IMR-90 (cell line): ENCODE measurements around the gene PRPF40B.

ENCODE experiments used
- CEBPB ChIP-seq: IDR thresholded peaks from 2 replicates; pipeline ENCODE4 v1.6.1; 2012; ENCODE audit warnings: low read depth, low read length, improper control_type of control experiment
- CTCF ChIP-seq: conservative IDR thresholded peaks from 2 replicates; pipeline ENCODE4 v1.5.1; 2012; ENCODE audit warnings: mild to moderate bottlenecking, low read depth, low read length, improper control_type of control experiment
- ELK1 ChIP-seq: fragments of 150-350 bp; IDR thresholded peaks from 2 replicates; pipeline ENCODE4 v1.6.1; 2016; ENCODE audit warnings: low read depth, mild to moderate bottlenecking, low read length, moderate library complexity, borderline replicate concordance
- FOS ChIP-seq: fragments of 150-350 bp; IDR thresholded peaks from 2 replicates; pipeline ENCODE4 v1.6.1; 2016; ENCODE audit warnings: low read depth, low read length
- MXI1 ChIP-seq: IDR thresholded peaks from 2 replicates; pipeline ENCODE4 v1.6.1; 2012; ENCODE audit warnings: low read depth, mild to moderate bottlenecking, low read length, moderate library complexity, borderline replicate concordance
- POLR2A ChIP-seq: IDR thresholded peaks from 2 replicates; pipeline ENCODE4 v1.6.1; 2012; ENCODE audit warnings: mild to moderate bottlenecking, low read depth, low read length
- RAD21 ChIP-seq: IDR thresholded peaks from 2 replicates; pipeline ENCODE4 v1.6.1; 2012; ENCODE audit warnings: low read length, improper control_type of control experiment
- RCOR1 ChIP-seq: IDR thresholded peaks from 2 replicates; pipeline ENCODE4 v1.6.1; 2012; ENCODE audit warnings: mild to moderate bottlenecking, low read length, improper control_type of control experiment; ENCODE audit not compliant: insufficient replicate concordance
- RFX5 ChIP-seq: IDR thresholded peaks from 2 replicates; pipeline ENCODE4 v1.8.0; 2012; ENCODE audit warnings: low read depth, mild to moderate bottlenecking, low read length, moderate library complexity
- SMC3 ChIP-seq: fragments of 150-350 bp; IDR thresholded peaks from 2 replicates; pipeline ENCODE4 v1.6.1; 2016; ENCODE audit warnings: low read depth, mild to moderate bottlenecking, antibody characterized with exemption, low read length, moderate library complexity
- TF ChIP-seq, protein P1 (sequence below): fragments of 150-350 bp; IDR thresholded peaks from 2 replicates; pipeline ENCODE4 v1.6.1; 2017; ENCODE audit warnings: mild to moderate bottlenecking, antibody characterized with exemption, low read length, low read depth

DNA sequence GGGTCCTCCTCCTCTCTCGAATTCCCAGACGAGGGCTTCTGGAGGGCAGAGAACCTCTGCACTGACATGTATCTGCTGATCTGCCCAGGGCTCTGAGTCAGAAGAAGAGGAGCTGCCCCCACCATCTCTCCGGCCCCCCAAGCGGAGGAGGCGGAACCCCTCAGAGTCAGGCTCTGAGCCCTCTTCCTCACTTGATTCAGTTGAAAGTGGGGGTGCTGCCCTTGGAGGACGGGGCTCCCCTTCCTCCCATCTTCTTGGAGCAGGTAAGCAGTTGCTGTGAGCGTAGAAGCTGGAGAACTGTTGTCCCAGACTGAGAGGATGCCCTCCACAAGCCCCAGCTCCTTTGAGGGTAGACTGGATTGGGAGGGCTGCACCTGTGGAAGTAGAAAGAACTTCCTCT lies 19.8 kb downstream of the PRPF40B start:
- TF ChIP-seq MXI1 (no peak), CTCF (no peak), ELK1 (no peak), POLR2A (no peak), FOS (no peak), CEBPB (no peak), RFX5 (no peak), RAD21 (no peak), SMC3 (no peak), RCOR1 (no peak)
- TF ChIP-seq, protein P1, sequence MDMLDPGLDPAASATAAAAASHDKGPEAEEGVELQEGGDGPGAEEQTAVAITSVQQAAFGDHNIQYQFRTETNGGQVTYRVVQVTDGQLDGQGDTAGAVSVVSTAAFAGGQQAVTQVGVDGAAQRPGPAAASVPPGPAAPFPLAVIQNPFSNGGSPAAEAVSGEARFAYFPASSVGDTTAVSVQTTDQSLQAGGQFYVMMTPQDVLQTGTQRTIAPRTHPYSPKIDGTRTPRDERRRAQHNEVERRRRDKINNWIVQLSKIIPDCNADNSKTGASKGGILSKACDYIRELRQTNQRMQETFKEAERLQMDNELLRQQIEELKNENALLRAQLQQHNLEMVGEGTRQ, result no peak
